Neural cell (in vitro differentiated cells): ENCODE measurements around the gene FSTL1. TPM values are rescaled to one million over a fixed set of nuclear protein-coding genes. Genes with fewer than 3 reads are reported as not detected.

ENCODE experiments used
- H2AFZ ChIP-seq: fragments of 200-600, 300-800 bp; sonication (generic), shearing (Covaris generic); 2 replicates; pipeline ENCODE4 v1.6.0; 2014; ENCODE audit warnings: low read depth, mild to moderate bottlenecking, antibody characterized with exemption, low read length, moderate library complexity
- H3F3A ChIP-seq: fragments of 200-600 bp; shearing (Covaris generic); 2 replicates; pipeline ENCODE4 v1.6.1; 2016; ENCODE audit warnings: mild to moderate bottlenecking, moderate library complexity, mixed read lengths, antibody characterized with exemption, low read length; ENCODE audit not compliant: insufficient read depth, poor library complexity, severe bottlenecking
- H3K27ac ChIP-seq: fragments of 200-600, 300-800 bp; sonication (generic), shearing (Covaris generic); 2 replicates; pipeline ENCODE4 v1.5.1; 2014; ENCODE audit warnings: mild to moderate bottlenecking, low read length, moderate library complexity
- H3K27me3 ChIP-seq: fragments of 300-800, 200-600 bp; sonication (generic), shearing (Covaris generic); 2 replicates; pipeline ENCODE4 v1.6.0; 2014; ENCODE audit warnings: mild to moderate bottlenecking, low read depth, low read length, moderate library complexity; ENCODE audit not compliant: insufficient read depth
- H3K36me3 ChIP-seq: fragments of 300-800, 200-600 bp; sonication (generic), shearing (Covaris generic); 2 replicates; pipeline ENCODE4 v1.5.1; 2014; ENCODE audit warnings: mild to moderate bottlenecking, antibody characterized with exemption, low read length, moderate library complexity; ENCODE audit not compliant: insufficient read depth
- H3K4me2 ChIP-seq: fragments of 300-800, 200-600 bp; sonication (generic), shearing (Covaris generic); 2 replicates; pipeline ENCODE4 v1.6.0; 2014; ENCODE audit warnings: mild to moderate bottlenecking, low read length
- H3K4me3 ChIP-seq: fragments of 300-800, 200-600 bp; sonication (generic), shearing (Covaris generic); 2 replicates; pipeline ENCODE4 v1.5.1; 2014; ENCODE audit warnings: mild to moderate bottlenecking, low read length, moderate library complexity
- H3K79me2 ChIP-seq: fragments of 200-600 bp; shearing (Covaris generic); replicated peaks from 2 replicates; pipeline ENCODE4 v1.6.0; 2014; ENCODE audit warnings: mild to moderate bottlenecking, low read length, moderate library complexity; ENCODE audit not compliant: insufficient read depth
- H3K9ac ChIP-seq: fragments of 300-800, 200-600 bp; sonication (generic), shearing (Covaris generic); 2 replicates; pipeline ENCODE4 v1.6.1; 2016; ENCODE audit warnings: mild to moderate bottlenecking, low read length, mixed read lengths
- H3K9me2 ChIP-seq: fragments of 200-600 bp; shearing (Covaris generic); 2 replicates; pipeline ENCODE4 v1.6.1; 2016; ENCODE audit warnings: mild to moderate bottlenecking, low read length, mixed read lengths; ENCODE audit not compliant: insufficient read depth
- H3K9me3 ChIP-seq: fragments of 200-600, 300-800 bp; sonication (generic), shearing (Covaris generic); 2 replicates; pipeline ENCODE4 v1.6.1; 2016; ENCODE audit warnings: mild to moderate bottlenecking, mixed run types, low read length, moderate library complexity, mixed read lengths
- H4K20me1 ChIP-seq: fragments of 200-600 bp; shearing (Covaris generic); 2 replicates; pipeline ENCODE4 v1.6.1; 2016; ENCODE audit warnings: mild to moderate bottlenecking, mixed run types; ENCODE audit not compliant: insufficient read depth
- CTCF ChIP-seq: fragments of 450-650 bp; IDR thresholded peaks from 2 replicates; pipeline ENCODE4 v1.5.1; 2014; ENCODE audit warnings: antibody characterized with exemption, mild to moderate bottlenecking, moderate library complexity; ENCODE audit not compliant: poor library complexity, severe bottlenecking
- EP300 ChIP-seq: fragments of 450-650 bp; conservative IDR thresholded peaks from 2 replicates; pipeline ENCODE4 v1.6.1; 2014; ENCODE audit warnings: antibody characterized with exemption, mild to moderate bottlenecking, moderate library complexity; ENCODE audit not compliant: poor library complexity, severe bottlenecking
- EZH2 ChIP-seq: fragments of 200-600, 300-800 bp; shearing (Covaris generic), sonication (generic); IDR thresholded peaks from 2 replicates; pipeline ENCODE4 v1.6.1; 2014; ENCODE audit warnings: antibody characterized with exemption, low read length, borderline replicate concordance, mild to moderate bottlenecking; ENCODE audit not compliant: insufficient read depth, poor library complexity, severe bottlenecking
- MXI1 ChIP-seq: fragments of 450-650 bp; conservative IDR thresholded peaks from 2 replicates; pipeline ENCODE4 v1.6.1; 2014; ENCODE audit warnings: antibody characterized with exemption, mild to moderate bottlenecking; ENCODE audit not compliant: poor library complexity, severe bottlenecking
- POLR2AphosphoS5 ChIP-seq: IDR thresholded peaks from 2 replicates; pipeline ENCODE4 v1.6.1; 2012
- RAD21 ChIP-seq: fragments of 450-650 bp; conservative IDR thresholded peaks from 2 replicates; pipeline ENCODE4 v1.6.1; 2014; ENCODE audit warnings: antibody characterized with exemption, mild to moderate bottlenecking, moderate library complexity
- REST ChIP-seq: IDR thresholded peaks from 2 replicates; pipeline ENCODE4 v1.6.1; 2012; ENCODE audit warnings: borderline replicate concordance
- SMC3 ChIP-seq: fragments of 450-650 bp; conservative IDR thresholded peaks from 2 replicates; pipeline ENCODE4 v1.6.1; 2014; ENCODE audit warnings: antibody characterized with exemption, mild to moderate bottlenecking, moderate library complexity; ENCODE audit not compliant: poor library complexity
- TAF1 ChIP-seq: IDR thresholded peaks from 2 replicates; pipeline ENCODE4 v1.6.1; 2012; ENCODE audit warnings: low read depth
- polyA plus RNA-seq: library from polyadenylated mRNA; depleted of rRNA; stranded (reverse); fragments of >200 nt; gene quantifications from 2 replicates; pipeline ENCODE4 v1.2.3, GENCODE V29; 2014

Gene FSTL1
- polyA plus RNA-seq, 1 donor from 2014 or later, result 12.3 TPM

- H3K9me2 ChIP-seq, result no peaks in the 10 kb centered on the region
- H3F3A ChIP-seq, result no peaks in the 10 kb centered on the region
- TF ChIP-seq POLR2AphosphoS5, result no peak
- TF ChIP-seq RAD21, result no peak
- TF ChIP-seq CTCF, result no peak
- TF ChIP-seq EP300, result no peak
- no peak for TF ChIP-seq MXI1
- TF ChIP-seq SMC3, result no peak
- no peak for TF ChIP-seq EZH2
- TF ChIP-seq REST, result no peak
- no peak for TF ChIP-seq TAF1
- H3K9me3 ChIP-seq, result no peaks in the 10 kb centered on the region
- no peak overlapping the region for H2AFZ ChIP-seq
- no peak overlapping the region for H3K27ac ChIP-seq
- H4K20me1 ChIP-seq, result no peaks in the 10 kb centered on the region
- H3K27me3 ChIP-seq, result no peaks in the 10 kb centered on the region
- H3K36me3 ChIP-seq, result no peaks in the 10 kb centered on the region
- no peak overlapping the region for H3K4me3 ChIP-seq
- H3K9ac ChIP-seq, result no peak overlapping the region
- no peak overlapping the region for H3K4me2 ChIP-seq
- H3K79me2 ChIP-seq, result no peaks in the 10 kb centered on the region
Measured at GRCh38 chr3:120461416-120461815, 10.6 kb upstream of the FSTL1 start.

- no peaks in the 10 kb centered on the region for H3K79me2 ChIP-seq
- TF ChIP-seq POLR2AphosphoS5 (no peak), CTCF (no peak), MXI1 (no peak), RAD21 (no peak), TAF1 (no peak), EZH2 (no peak), REST (no peak), EP300 (no peak), SMC3 (no peak)
- H3K4me3 ChIP-seq, result no peak overlapping the region
- no peak overlapping the region for H3K4me2 ChIP-seq
- no peak overlapping the region for H2AFZ ChIP-seq
- no peaks in the 10 kb centered on the region for H3F3A ChIP-seq
- no peak overlapping the region for H3K27ac ChIP-seq
- H3K36me3 ChIP-seq, result no peaks in the 10 kb centered on the region
- H3K9me2 ChIP-seq, result no peaks in the 10 kb centered on the region
- no peaks in the 10 kb centered on the region for H4K20me1 ChIP-seq
- no peaks in the 10 kb centered on the region for H3K27me3 ChIP-seq
- H3K9ac ChIP-seq, result no peak overlapping the region
- no peaks in the 10 kb centered on the region for H3K9me3 ChIP-seq
Measured at GRCh38 chr3:120460862-120461261, 10.1 kb upstream of the FSTL1 start.
